Measurements from ENCODE around the gene F3. TPM values are rescaled to one million over a fixed set of nuclear protein-coding genes. Genes with fewer than 3 reads are reported as not detected.

The F3 gene
- total and polyA plus RNA-seq, 9 of the 15 experiments (the other 6 are each of a cell fraction or from before 2014, with no cell fraction given): 0.24 to 0.28 TPM; not detected in 7

- 0% methylated on average over 1 of the region's 1 CpG for WGBS (ENCODE audit: insufficient coverage, low coverage, missing lambda C conversion rate)
- ChIA-PET CTCF (ENCODE audit: low intra/inter-chr PET ratio) (no interaction called here), POLR2A (interaction anchor here (0.7 kb wide), 1 partner anchor 487 kb away, joined by 3 read pairs; no protein-coding TSS in a partner anchor)
- H3K27me3 ChIP-seq (ENCODE audit: control insufficient read depth in 2 of 2, insufficient read depth in 2 of 2, low read length in 2 of 2): peaks cover 16 to 45% of the 10 kb centered on the region in 2 experiments
- intact Hi-C loops (cut with micrococcal nuclease) (no loop called here), in situ Hi-C loops (cut with MboI) (no loop called here)
- no peak for ATAC-seq
- peaks cover 3 to 13% of the 10 kb centered on the region in 2 experiments; a peak in 1 of 5 replicates for H3K4me1 ChIP-seq (replicated peaks in 1 of 2; ENCODE audit: control insufficient read depth in 2 of 2, insufficient read depth in 2 of 2, low read length in 2 of 2)
- no peak overlapping the region for H3K9ac ChIP-seq (ENCODE audit: insufficient read depth in 1 of 2, low read depth in 2 of 2, low read length in 2 of 2)
- H3K36me3 ChIP-seq (ENCODE audit: control insufficient read depth, insufficient read depth, low read length): no peaks in the 10 kb centered on the region
- H3K9me3 ChIP-seq (replicated peaks; ENCODE audit: control insufficient read depth, insufficient read depth, low read depth, low read length): no peaks in the 10 kb centered on the region
- no peak for DNase-seq (ENCODE audit: extremely low read depth in 1 of 4, low spot score in 3 of 4)
- no peak overlapping the region for H3K4me2 ChIP-seq (ENCODE audit: insufficient read depth, low read length)
- no peak overlapping the region for H3K27ac ChIP-seq (ENCODE audit: extremely low read depth, low read depth, low read length)
- no peaks in the 10 kb centered on the region for H3K79me2 ChIP-seq (ENCODE audit: control insufficient read depth, insufficient read depth, low read length)
- H4K20me1 ChIP-seq (replicated peaks; ENCODE audit: control insufficient read depth, insufficient read depth, low read length): peaks cover 4% of the 10 kb centered on the region; the same call in 1 of the 2 replicates
- TF ChIP-seq TFAP4 (CRISPR knock-in tag; IDR thresholded peaks at IDR 0.05; ENCODE audit: borderline replicate concordance) (no peak), MAX (CRISPR knock-in tag; IDR thresholded peaks at IDR 0.05) (no peak), KLF1 (tag; IDR thresholded peaks at IDR 0.05) (no peak), CHD4 (IDR thresholded peaks at IDR 0.05; ENCODE audit: insufficient read depth, insufficient replicate concordance, low read depth, low read length, poor library complexity, severe bottlenecking) (no peak)
- H3K9me1 ChIP-seq (ENCODE audit: control insufficient read depth, insufficient read depth, low read length): no peaks in the 10 kb centered on the region
- no peak for FAIRE-seq
- no peak overlapping the region for H2AFZ ChIP-seq (ENCODE audit: low read depth, low read length)
- H3K4me3 ChIP-seq: no peak overlapping the region
- BruUV-seq (replicated peaks): no TSS peak
Measured at GRCh38 chr1:94543001-94543400, 1.4 kb upstream of the F3 start.

Measured in K562 (cell line).